Epithelial cell of proximal tubule (primary cell): ENCODE measurements around the gene B3GAT1. TPM values are rescaled to one million over a fixed set of nuclear protein-coding genes. Genes with fewer than 3 reads are reported as not detected.

Experiments
- DNase-seq: peaks from one replicate; pipeline ENCODE4 v3.0.0-alpha.2; 2011; ENCODE audit warnings: low read depth
- H3K4me3 ChIP-seq: 2 replicates; pipeline ENCODE4 v1.5.1; 2011; ENCODE audit warnings: low read depth, mild to moderate bottlenecking, low read length
- CTCF ChIP-seq: conservative IDR thresholded peaks from 2 replicates; pipeline ENCODE4 v1.5.1; 2012; ENCODE audit warnings: low read depth, mild to moderate bottlenecking, low read length
- total RNA-seq: library from RNA; depleted of rRNA; stranded (reverse); fragments of >200 nt; gene quantifications from 2 replicates; pipeline ENCODE4 v1.2.3, GENCODE V29; 2015

Gene B3GAT1
- total RNA-seq, 1 donor from 2014 or later, result not detected

GRCh38 chr11:134350381-134350780 is 61.7 kb downstream of the B3GAT1 start:
- TF ChIP-seq CTCF, result no peak
- no peak for DNase-seq
- H3K4me3 ChIP-seq, result no peak overlapping the region

GRCh38 chr11:134349802-134350355 is 62.2 kb downstream of the B3GAT1 start:
- DNase-seq, result no peak
- no peak overlapping the region for H3K4me3 ChIP-seq
- no peak for TF ChIP-seq CTCF

- TF ChIP-seq CTCF, result no peak
- no peak for DNase-seq
- no peak overlapping the region for H3K4me3 ChIP-seq
Observed at GRCh38 chr11:134349109-134349801, 62.8 kb downstream of the B3GAT1 start.

GRCh38 chr11:134347441-134347840 is 64.6 kb downstream of the B3GAT1 start:
- no peak for DNase-seq
- H3K4me3 ChIP-seq, result no peak overlapping the region
- TF ChIP-seq CTCF, result no peak

GRCh38 chr11:134346976-134347350 is 65.1 kb downstream of the B3GAT1 start:
- DNase-seq, result no peak
- no peak for TF ChIP-seq CTCF
- no peak overlapping the region for H3K4me3 ChIP-seq

- no peak for DNase-seq
- TF ChIP-seq CTCF, result no peak
- no peak overlapping the region for H3K4me3 ChIP-seq
Observed at GRCh38 chr11:134346101-134346975, 65.7 kb downstream of the B3GAT1 start.
